HepG2 (cell line): Measurements from ENCODE around the gene STK32C. TPM values are rescaled to one million over a fixed set of nuclear protein-coding genes. Genes with fewer than 3 reads are reported as not detected.

Source experiments
- ATAC-seq: fragments of 200-7000 bp; cut with Tn5 transposase; 3 replicates; pipeline ENCODE4 v1.9.1; 2020; ENCODE audit warnings: mild to moderate bottlenecking, moderate library complexity
- BruUV-seq: library from RNA; stranded (reverse); fragments of 400-500 nt; replicated peaks from 2 replicates; lab custom pipeline; 2021; lab: Mats Ljungman, UMichigan
- CTCF ChIA-PET: fragments of 300-600 bp; formaldehyde crosslinking; extraction: SDS; loops from one replicate; lab custom pipeline; 2021; ENCODE audit warnings: low total read pairs, inconsistent platforms, low intra/inter-chr PET ratio; lab: Yijun Ruan, JAX
- POLR2A ChIA-PET: fragments of 350-600 bp; sonication (Branson Sonifier 250); formaldehyde crosslinking; loops from one replicate; lab custom pipeline; 2020; ENCODE audit warnings: antibody characterized with exemption, inconsistent platforms; lab: Yijun Ruan, JAX
- DNase-seq: peaks from one replicate; pipeline ENCODE4 v3.0.0-alpha.2; 2015; ENCODE audit warnings: low spot score
- FAIRE-seq: peaks from 3 replicates; lab custom pipeline; 2011; peaks lifted over from hg19 to GRCh38; lab: Jason Lieb, UNC
- H2AFZ ChIP-seq: one replicate; pipeline ENCODE4 v1.6.1; 2011; ENCODE audit warnings: low read length, inconsistent platforms
- H3K27ac ChIP-seq: fragments of 300-600 bp; 3 replicates; pipeline ENCODE4 v1.8.0; 2011; ENCODE audit warnings: mixed run types, mild to moderate bottlenecking, mixed read lengths, low read length, inconsistent platforms; ENCODE audit not compliant: insufficient read depth; ENCODE audit errors: extremely low read length
- H3K27me3 ChIP-seq, 2 experiments: fragments of 200-600 bp in 1 of 2; 2 replicates in 1 of 2; 3 replicates in 1 of 2; pipeline versions ENCODE4 v1.6.0 to v1.8.0; 2011; ENCODE audit warnings: low read length in 2 of 2, mild to moderate bottlenecking in 2 of 2, moderate library complexity in 2 of 2, inconsistent platforms in 1 of 2; ENCODE audit not compliant: insufficient read depth in 2 of 2, control insufficient read depth in 1 of 2
- H3K36me3 ChIP-seq, 2 experiments: fragments of 200-600 bp in 1 of 2; replicated peaks in 1 of 2; 2 replicates in 1 of 2; 3 replicates in 1 of 2; pipeline versions ENCODE4 v1.5.1 to v1.8.0; 2011; ENCODE audit warnings: low read length in 2 of 2, inconsistent platforms in 1 of 2; ENCODE audit not compliant: insufficient read depth in 2 of 2, control insufficient read depth in 1 of 2
- H3K4me1 ChIP-seq: 2 replicates; pipeline ENCODE4 v1.5.1; 2012; ENCODE audit warnings: low read length, inconsistent platforms; ENCODE audit not compliant: insufficient read depth
- H3K4me2 ChIP-seq: 2 replicates; pipeline ENCODE4 v1.6.0; 2011; ENCODE audit warnings: low read depth, low read length, inconsistent platforms
- H3K4me3 ChIP-seq, 3 experiments: fragments of 200-600 bp in 1 of 3; sonication (generic), shearing (Covaris generic) in 1 of 3; replicated peaks in 1 of 3; 2 replicates each; pipeline ENCODE4 v1.5.1; 2011 to 2016; ENCODE audit warnings: low read length in 3 of 3, inconsistent platforms in 2 of 3, low read depth in 2 of 3, mild to moderate bottlenecking in 2 of 3, control low read depth in 1 of 3, mixed read lengths in 1 of 3; ENCODE audit not compliant: insufficient read depth in 1 of 3
- H3K79me2 ChIP-seq: one replicate; pipeline ENCODE4 v1.6.1; 2011; ENCODE audit warnings: low read length, inconsistent platforms; ENCODE audit not compliant: insufficient read depth
- H3K9ac ChIP-seq: 2 replicates; pipeline ENCODE4 v1.6.0; 2011; ENCODE audit warnings: mild to moderate bottlenecking, low read depth, low read length, inconsistent platforms; ENCODE audit not compliant: insufficient read depth
- H3K9me3 ChIP-seq: 2 replicates; pipeline ENCODE4 v1.5.1; 2012; ENCODE audit warnings: mild to moderate bottlenecking, low read length
- H4K20me1 ChIP-seq: 2 replicates; pipeline ENCODE4 v1.6.0; 2011; ENCODE audit warnings: inconsistent platforms, mild to moderate bottlenecking, low read length, moderate library complexity; ENCODE audit not compliant: insufficient read depth
- DR1 ChIP-seq: sonication (generic); formaldehyde crosslinking; IDR thresholded peaks from 2 replicates; pipeline ENCODE4 v1.8.0; 2021; ENCODE audit warnings: mild to moderate bottlenecking, missing genetic modification reagents, inconsistent platforms
- FUBP1 ChIP-seq: sonication (generic); formaldehyde crosslinking; IDR thresholded peaks from 2 replicates; pipeline ENCODE4 v1.5.1; 2020; ENCODE audit warnings: missing genetic modification reagents, mild to moderate bottlenecking, borderline replicate concordance
- IRX3 ChIP-seq: sonication (generic); formaldehyde crosslinking; IDR thresholded peaks from 2 replicates; pipeline ENCODE4 v1.8.1; 2023; ENCODE audit warnings: mild to moderate bottlenecking, low read depth, missing genetic modification reagents, borderline replicate concordance
- NFE2L1 ChIP-seq: sonication (generic); formaldehyde crosslinking; IDR thresholded peaks from 2 replicates; pipeline ENCODE4 v1.4.0; 2020; ENCODE audit warnings: missing genetic modification reagents, mild to moderate bottlenecking, borderline replicate concordance
- NFRKB ChIP-seq: fragments of 450-650 bp; IDR thresholded peaks from 2 replicates; pipeline ENCODE4 v1.6.1; 2017
- NONO ChIP-seq, 2 experiments: fragments of 450-650 bp in 1 of 2; sonication (generic) in 1 of 2; formaldehyde crosslinking in 1 of 2; IDR thresholded peaks in 1 of 2; conservative IDR thresholded peaks in 1 of 2; 2 replicates each; pipeline versions ENCODE4 v1.6.1 to v1.8.0; 2017 to 2022; ENCODE audit warnings: mild to moderate bottlenecking in 1 of 2, missing genetic modification reagents in 1 of 2, moderate library complexity in 1 of 2
- PRDM4 ChIP-seq: sonication (generic); formaldehyde crosslinking; IDR thresholded peaks from 2 replicates; pipeline ENCODE4 v1.9.0; 2021; ENCODE audit warnings: missing genetic modification reagents, borderline replicate concordance
- SIN3A ChIP-seq: IDR thresholded peaks from 2 replicates; pipeline ENCODE4 v1.6.1; 2011; ENCODE audit warnings: low read depth, mild to moderate bottlenecking, control low read depth, low read length, borderline replicate concordance
- SIN3B ChIP-seq: fragments of 150-350 bp; IDR thresholded peaks from 2 replicates; pipeline ENCODE4 v1.6.1; 2014; ENCODE audit warnings: low read length
- TFAP4 ChIP-seq: sonication (generic); IDR thresholded peaks from 2 replicates; pipeline ENCODE4 v1.6.1; 2016; ENCODE audit warnings: low read depth, borderline replicate concordance
- XRCC5 ChIP-seq: fragments of 200-400 bp; formaldehyde crosslinking; optimal IDR thresholded peaks from 2 replicates; pipeline ENCODE3; 2017; ENCODE audit warnings: mild to moderate bottlenecking, low read length
- ZMAT5 ChIP-seq: sonication (generic); formaldehyde crosslinking; IDR thresholded peaks from 2 replicates; pipeline ENCODE4 v1.5.0; 2020; ENCODE audit warnings: mild to moderate bottlenecking, low read depth, missing genetic modification reagents, borderline replicate concordance
- ZMYM3 ChIP-seq: sonication (generic); formaldehyde crosslinking; IDR thresholded peaks from 2 replicates; pipeline ENCODE4 v1.5.1; 2020; ENCODE audit warnings: mild to moderate bottlenecking, missing genetic modification reagents
- ZNF256 ChIP-seq: sonication (generic); formaldehyde crosslinking; conservative IDR thresholded peaks from 2 replicates; pipeline ENCODE4 v1.4.0; 2020; ENCODE audit warnings: missing genetic modification reagents
- ZNF709 ChIP-seq: sonication (generic); formaldehyde crosslinking; IDR thresholded peaks from 2 replicates; pipeline ENCODE4 v1.5.0; 2020; ENCODE audit warnings: mild to moderate bottlenecking, missing genetic modification reagents
- WGBS: methylation state at CpG from one replicate; pipeline ENCODE4 v1.1.6; 2017; ENCODE audit warnings: low lambda C conversion rate; 5-methylcytosine and 5-hydroxymethylcytosine counted together
- in situ Hi-C: cut with HindIII; loops from 2 replicates; pipeline ENCODE4 v1.10.0; 2017; ENCODE audit warnings: low pct_unique_long_range_greater_than_20kb; ENCODE audit not compliant: extremely low pct_ligation_motif_present
- intact Hi-C: fragments of 100-400 bp; cut with micrococcal nuclease; formaldehyde crosslinking; loops from one replicate; pipeline ENCODE4 v1.10.0; 2022; ENCODE audit not compliant: unreplicated experiment
- polyA plus RNA-seq, 8 experiments: library from polyadenylated mRNA; depleted of rRNA in 3 of 8; stranded (reverse) in 7 of 8; unstranded in 1 of 8; fragments of >200 nt; fragmentation: Illumina TruSeq in 4 of 8; extraction: Trizol in 4 of 8; gene quantifications; 2 replicates each; pipeline versions ENCODE4 v1.2.1 to v1.2.3, GENCODE V29; 2011 to 2016; ENCODE audit warnings: low read depth in 4 of 8, missing spikeins in 1 of 8, mixed read lengths in 1 of 8; ENCODE audit not compliant: insufficient read depth in 1 of 8
- total RNA-seq, 5 experiments: library from RNA; depleted of rRNA; stranded (reverse); fragments of >200 nt; fragmentation: Illumina TruSeq; extraction: Trizol; gene quantifications; 2 replicates each; pipeline ENCODE4 v1.2.3, GENCODE V29; 2016; ENCODE audit warnings: low read depth in 1 of 5

The STK32C gene
- total and polyA plus RNA-seq, 2 of the 13 experiments (the other 11 are each of a cell fraction or from before 2014, with no cell fraction given), result 10.9 to 19.4 TPM

GRCh38 chr10:132280646-132281074 lies 27.1 kb downstream of the STK32C start:
- no peak for ATAC-seq
- Histone ChIP-seq H3K4me1 (peaks cover 29% of the 10 kb centered on the region), H3K27ac (no peak overlapping the region), H4K20me1 (no peaks in the 10 kb centered on the region), H3K79me2 (no peaks in the 10 kb centered on the region), H3K27me3 (no peaks in the 10 kb centered on the region; a peak in 2 of 5 replicates), H3K9ac (no peak overlapping the region), H2AFZ (no peak overlapping the region), H3K36me3 (no peaks in the 10 kb centered on the region), H3K9me3 (no peaks in the 10 kb centered on the region), H3K4me2 (no peak overlapping the region), H3K4me3 (no peak overlapping the region)
- POLR2A ChIA-PET, result interaction anchor here (0.8 kb wide), 1 partner anchor 27 kb away, joined by 3 read pairs; the partner anchor contains the start of gene STK32C
- no TSS peak for BruUV-seq
- CTCF ChIA-PET, result no interaction called here
- TF ChIP-seq NONO (IDR thresholded peaks at IDR 0.05) (no peak), NONO (CRISPR knock-in tag; conservative IDR thresholded peaks at IDR 0.05) (no peak), XRCC5 (no peak), ZMAT5 (CRISPR knock-in tag) (no peak), FUBP1 (CRISPR knock-in tag) (no peak), PRDM4 (CRISPR knock-in tag) (no peak), SIN3B (no peak), DR1 (CRISPR knock-in tag) (no peak), NFRKB (no peak), IRX3 (CRISPR knock-in tag) (no peak), ZMYM3 (no peak), TFAP4 (no peak), ZNF709 (CRISPR knock-in tag) (no peak), SIN3A (no peak), NFE2L1 (CRISPR knock-in tag) (no peak), ZNF256 (CRISPR knock-in tag) (no peak)
- intact Hi-C loops, result no loop called here
- DNase-seq, result no peak
- 81% methylated on average over 20 of the region's 20 CpGs for WGBS
- no peak for FAIRE-seq
- in situ Hi-C loops, result no loop called here
